Pancreas (tissue), 10 donors: ENCODE measurements around the gene MAPKAP1. TPM values are rescaled to one million over a fixed set of nuclear protein-coding genes. Genes with fewer than 3 reads are reported as not detected.
A peak's percentile ranks its signal among the peaks of the same experiment; 100 is the strongest.

Experiments
- ATAC-seq, 4 donors: fragments of 200-7000 bp; cut with Tn5 transposase; one replicate each; pipeline versions ENCODE4 v1.8.0 to v1.9.1; 2020; ENCODE audit warnings: mild to moderate bottlenecking in 4 of 4, moderate library complexity in 4 of 4
- DNase-seq, 6 donors: peaks; one replicate each; pipeline ENCODE4 v3.0.0-alpha.2; 2020
- FAIRE-seq: peaks from 2 replicates; lab custom pipeline; 2012; peaks lifted over from hg19 to GRCh38; lab: Jason Lieb, UNC
- H3K27ac ChIP-seq, 4 donors: fragments of 200-600 bp; sonication (generic); 1 replicate in 3 of 4; 2 replicates in 1 of 4; pipeline versions ENCODE4 v1.5.0 to v1.8.0; 2020
- H3K27me3 ChIP-seq, 4 donors: fragments of 200-600 bp; one replicate each; pipeline ENCODE4 v1.8.0; 2021
- H3K36me3 ChIP-seq, 3 donors: fragments of 200-600 bp; sonication (generic) in 1 of 3; one replicate each; pipeline versions ENCODE4 v1.5.0 to v1.8.0; 2020 to 2021
- H3K4me1 ChIP-seq, 3 donors: fragments of 200-600 bp; one replicate each; pipeline ENCODE4 v1.8.0; 2021
- H3K4me3 ChIP-seq, 4 donors: fragments of 200-600 bp; sonication (generic) in 2 of 4; one replicate each; pipeline versions ENCODE4 v1.5.0 to v1.8.0; 2020 to 2021
- H3K9me3 ChIP-seq, 4 donors: fragments of 200-600 bp; one replicate each; pipeline ENCODE4 v1.8.0; 2021
- whole genome bisulfite sequencing, 2 donors: extraction: QIAGEN DNeasy Blood & Tissue Kit; methylation state at CpG; one replicate each; pipeline ENCODE4 v1.1.7; 2013; 5-methylcytosine and 5-hydroxymethylcytosine counted together
- intact Hi-C, 3 donors: fragments of 100-400 bp; cut with DNase I; formaldehyde crosslinking; loops; one replicate each; pipeline versions ENCODE4 v1.11.1 to v1.14.2; 2022
- polyA plus RNA-seq, 2 donors: library from polyadenylated mRNA; stranded (reverse); fragments of 200-250 nt; gene quantifications; one replicate each; pipeline ENCODE4 v1.2.3, GENCODE V29; 2013
- total RNA-seq, 6 donors: library from RNA; stranded (reverse); fragmentation: NEBNext Ultra II Directional in 4 of 6; extraction: Animal tissue kit (Norgen Biotek cat#: 25700) in 4 of 6; gene quantifications; one replicate each; pipeline versions ENCODE4 v1.2.1 to v1.2.4, GENCODE V29; 2021 to 2023
- TF ChIP-seq, protein P1 (sequence below), 4 donors: fragments of 200-600 bp; sonication (generic) in 3 of 4; IDR thresholded peaks; one replicate each; pipeline versions ENCODE4 v1.5.0 to v1.8.0; 2021; ENCODE audit warnings: antibody characterized with exemption in 4 of 4
- donor health status: healthy with polysubstance abuse.
- donor health status: DM: no; HTN: no; CAD: no; lungs with moderate emphysema.
- donor health status: DM: no; HTN: no; CAD: no.
- donor health status: control.
- donor health status: control.
- donor health status: Bipolar disorder and iron deficiency.
- donor health status: DM: yes; HTN: yes; CAD: no.
- donor health status: DM: no; HTN: no; CAD: no.
- donor health status: DM: no; HTN: no; CAD: no.
- donor health status: DM: yes; HTN: yes; CAD: no.

MAPKAP1 gene
- total and polyA plus RNA-seq, 8 donors: 18.7 to 42.0 (median 30.4) TPM

DNA sequence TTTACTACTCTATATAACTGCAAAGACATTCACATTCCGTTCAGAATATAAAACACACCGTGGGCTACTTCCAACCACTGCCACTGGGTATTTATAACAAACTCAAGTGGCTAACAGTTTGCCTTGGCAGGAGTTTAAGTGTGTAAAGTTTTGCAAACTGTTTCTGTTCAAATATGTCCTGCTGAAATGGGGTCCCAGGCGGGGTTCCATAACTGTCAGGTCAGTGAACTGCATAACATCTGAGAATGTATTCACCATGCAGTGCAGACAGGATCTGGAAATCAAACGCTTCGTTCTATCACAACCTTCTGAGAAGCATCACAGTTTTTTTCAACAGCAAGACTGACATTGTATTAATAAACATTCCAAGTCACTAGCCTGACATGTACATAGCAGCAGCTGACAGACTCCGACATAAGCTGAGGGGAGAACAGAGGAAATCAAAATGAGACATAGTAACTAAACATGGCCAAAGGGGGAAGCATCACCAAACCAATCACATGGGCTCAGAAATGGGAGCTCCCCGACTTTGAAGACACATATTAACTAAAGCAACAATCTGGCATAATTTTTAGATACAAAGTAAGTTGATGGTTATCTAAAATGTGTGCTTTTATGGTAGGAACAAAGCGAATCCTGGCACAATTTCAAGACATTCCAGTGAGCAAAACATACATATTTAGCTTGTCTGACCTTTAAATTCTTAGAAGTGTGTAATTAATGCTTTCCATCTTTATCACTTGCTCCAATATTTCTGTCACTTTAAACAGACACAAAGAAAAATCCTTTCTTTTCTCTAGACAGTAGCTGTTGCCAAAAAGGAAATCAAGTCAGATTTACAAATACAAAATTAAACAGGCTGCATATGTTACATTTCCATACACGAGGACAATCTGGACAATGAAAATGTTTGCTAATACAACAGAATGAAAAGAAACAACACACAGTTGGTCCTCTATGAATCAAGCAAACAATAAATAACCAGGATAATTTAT is 156.8 kb downstream of the MAPKAP1 start:
- WGBS, 2 donors: 14 to 16% methylated on average over 9 of the region's 9 CpGs
- intact Hi-C loops: no loop called here
- H3K4me3 ChIP-seq: no peak overlapping the region

GRCh38 chr9:125549465-125549871 is 157.5 kb downstream of the MAPKAP1 start:
- Histone ChIP-seq H3K27ac (peak overlapping the region in 2 of 4 donors; percentile 6 to 40), H3K9me3 (no peaks in the 10 kb centered on the region), H3K36me3 (no peaks in the 10 kb centered on the region), H3K27me3 (no peaks in the 10 kb centered on the region), H3K4me3 (no peak overlapping the region), H3K4me1 (peaks cover 8 to 46% (median 31%) of the 10 kb centered on the region in 3 donors)
- intact Hi-C loops: no loop called here
- WGBS, 2 donors: 8 to 11% methylated on average over 7 of the region's 7 CpGs
- DNase-seq (peak in 4 of 6 donors; percentile 39 to 66 (median 56)), FAIRE-seq (peak; percentile 9), ATAC-seq (peak; percentile 66 to 82 (median 82))
- TF ChIP-seq, protein P1, sequence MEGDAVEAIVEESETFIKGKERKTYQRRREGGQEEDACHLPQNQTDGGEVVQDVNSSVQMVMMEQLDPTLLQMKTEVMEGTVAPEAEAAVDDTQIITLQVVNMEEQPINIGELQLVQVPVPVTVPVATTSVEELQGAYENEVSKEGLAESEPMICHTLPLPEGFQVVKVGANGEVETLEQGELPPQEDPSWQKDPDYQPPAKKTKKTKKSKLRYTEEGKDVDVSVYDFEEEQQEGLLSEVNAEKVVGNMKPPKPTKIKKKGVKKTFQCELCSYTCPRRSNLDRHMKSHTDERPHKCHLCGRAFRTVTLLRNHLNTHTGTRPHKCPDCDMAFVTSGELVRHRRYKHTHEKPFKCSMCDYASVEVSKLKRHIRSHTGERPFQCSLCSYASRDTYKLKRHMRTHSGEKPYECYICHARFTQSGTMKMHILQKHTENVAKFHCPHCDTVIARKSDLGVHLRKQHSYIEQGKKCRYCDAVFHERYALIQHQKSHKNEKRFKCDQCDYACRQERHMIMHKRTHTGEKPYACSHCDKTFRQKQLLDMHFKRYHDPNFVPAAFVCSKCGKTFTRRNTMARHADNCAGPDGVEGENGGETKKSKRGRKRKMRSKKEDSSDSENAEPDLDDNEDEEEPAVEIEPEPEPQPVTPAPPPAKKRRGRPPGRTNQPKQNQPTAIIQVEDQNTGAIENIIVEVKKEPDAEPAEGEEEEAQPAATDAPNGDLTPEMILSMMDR (IDR thresholded peaks at IDR 0.05): no peak

More for the DNA sequence above, 156.8 kb downstream of the MAPKAP1 start:
- FAIRE-seq (peak; percentile 56), DNase-seq (no peak), ATAC-seq (peak in 3 of 4 donors; percentile 13 to 21 (median 17))
- Histone ChIP-seq H3K36me3 (no peaks in the 10 kb centered on the region), H3K27ac (peak overlapping the region in 2 of 4 donors; percentile 6 to 40), H3K9me3 (no peaks in the 10 kb centered on the region), H3K27me3 (no peaks in the 10 kb centered on the region), H3K4me1 (peaks cover under 1 to 39% (median 28%) of the 10 kb centered on the region in 3 donors)
- TF ChIP-seq, protein P1 (IDR thresholded peaks at IDR 0.05): no peak

DNA sequence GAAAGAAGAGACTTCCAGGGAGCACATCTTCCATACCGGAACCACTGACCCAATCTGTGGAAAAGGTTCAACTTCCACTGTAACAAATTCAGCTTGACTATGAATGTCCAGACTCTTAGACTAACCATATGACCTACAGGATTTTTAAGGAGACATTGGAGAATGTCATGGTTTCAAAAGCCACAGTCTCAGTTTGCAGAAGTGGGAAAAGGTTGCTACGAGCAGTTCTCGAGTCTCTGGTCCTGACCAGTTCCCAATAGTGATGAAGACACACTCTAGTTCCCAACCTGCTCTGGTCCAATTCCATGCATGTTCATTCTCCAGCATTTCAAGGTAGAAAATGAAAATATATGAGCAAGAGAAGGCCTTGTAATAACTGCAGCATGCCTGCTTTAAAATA is 158.0 kb downstream of the MAPKAP1 start:
- peaks cover 11 to 50% (median 34%) of the 10 kb centered on the region in 3 donors for H3K4me1 ChIP-seq
- ATAC-seq (peak in 1 of 4 donors; percentile 5), FAIRE-seq (no peak), DNase-seq (no peak)
- peak overlapping the region in 2 of 4 donors; percentile 6 to 40 for H3K27ac ChIP-seq
- H3K4me3 ChIP-seq: no peak overlapping the region
- H3K27me3 ChIP-seq: no peaks in the 10 kb centered on the region
- intact Hi-C loops: no loop called here
- WGBS, 2 donors: 87 to 95% methylated on average over 3 of the region's 3 CpGs
- TF ChIP-seq, protein P1 (IDR thresholded peaks at IDR 0.05): no peak
- H3K36me3 ChIP-seq: no peaks in the 10 kb centered on the region
- no peaks in the 10 kb centered on the region for H3K9me3 ChIP-seq

DNA sequence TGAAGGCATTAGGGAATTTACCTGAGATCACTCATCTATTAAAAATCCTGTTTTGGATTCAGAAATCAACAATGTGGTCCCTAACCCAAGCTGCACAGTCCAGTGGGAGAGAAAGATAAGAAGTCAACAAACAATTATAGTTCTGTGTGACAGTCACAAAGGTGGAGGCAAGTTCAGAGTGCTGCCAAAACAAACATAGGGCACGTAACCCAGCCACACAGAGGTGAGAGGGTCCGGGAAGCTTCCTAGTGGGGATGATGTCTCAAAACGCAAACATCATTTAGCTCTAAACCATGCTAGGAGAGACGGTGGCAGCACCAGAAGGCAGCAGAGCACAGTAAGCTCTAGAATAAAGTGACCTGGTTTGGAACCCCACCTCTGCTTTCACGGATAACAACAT is 158.9 kb downstream of the MAPKAP1 start:
- 44 to 46% methylated on average over 5 of the region's 5 CpGs for WGBS, 2 donors
- H3K36me3 ChIP-seq: no peaks in the 10 kb centered on the region
- intact Hi-C loops: no loop called here

More for the DNA sequence above, 158.9 kb downstream of the MAPKAP1 start:
- no peak for ATAC-seq
- no peak overlapping the region for H3K4me3 ChIP-seq
- no peak for DNase-seq
- TF ChIP-seq, protein P1 (IDR thresholded peaks at IDR 0.05): no peak
- H3K4me1 ChIP-seq: peaks cover 11 to 50% (median 34%) of the 10 kb centered on the region in 3 donors
- H3K27ac ChIP-seq: no peak overlapping the region
- H3K9me3 ChIP-seq: no peaks in the 10 kb centered on the region
- H3K27me3 ChIP-seq: no peaks in the 10 kb centered on the region
- no peak for FAIRE-seq
